ENCODE measurements around the gene ZNF536. TPM values are rescaled to one million over a fixed set of nuclear protein-coding genes. Genes with fewer than 3 reads are reported as not detected.

Gene ZNF536
- total and polyA plus RNA-seq, 2 of the 13 experiments (the other 11 are each of a cell fraction or from before 2014, with no cell fraction given), result not detected

- in situ Hi-C loops (cut with HindIII; ENCODE audit: extremely low pct_ligation_motif_present, low pct_unique_long_range_greater_than_20kb) (no loop called here), intact Hi-C loops (cut with micrococcal nuclease; ENCODE audit: unreplicated experiment) (no loop called here)
- no peak for DNase-seq (ENCODE audit: low spot score)
Measured at GRCh38 chr19:30545752-30546151, 173.6 kb downstream of the ZNF536 start.

More at GRCh38 chr19:30545752-30546151, 173.6 kb downstream of the ZNF536 start:
- BruUV-seq (replicated peaks), result no TSS peak
- Histone ChIP-seq H2AFZ (ENCODE audit: low read length) (no peak overlapping the region), H3K27ac (ENCODE audit: extremely low read length, insufficient read depth, low read length) (no peak overlapping the region), H3K4me2 (ENCODE audit: low read depth, low read length) (no peak overlapping the region), H3K4me3 (replicated peaks in 1 of 3; ENCODE audit: insufficient read depth in 1 of 3, low read depth in 2 of 3, low read length in 3 of 3) (no peak overlapping the region), H3K4me1 (ENCODE audit: insufficient read depth, low read length) (no peaks in the 10 kb centered on the region), H3K36me3 (replicated peaks in 1 of 2; ENCODE audit: control insufficient read depth in 1 of 2, insufficient read depth in 2 of 2, low read length in 2 of 2) (no peaks in the 10 kb centered on the region), H3K9me3 (ENCODE audit: low read length) (no peaks in the 10 kb centered on the region), H3K79me2 (ENCODE audit: insufficient read depth, low read length) (no peaks in the 10 kb centered on the region), H3K27me3 (ENCODE audit: control insufficient read depth in 1 of 2, insufficient read depth in 2 of 2, low read length in 2 of 2) (peaks cover 0 to 15% of the 10 kb centered on the region in 2 experiments; a peak in 2 of 5 replicates), H4K20me1 (ENCODE audit: insufficient read depth, low read length) (no peaks in the 10 kb centered on the region), H3K9ac (ENCODE audit: insufficient read depth, low read depth, low read length) (no peak overlapping the region)
- no peak for FAIRE-seq
- POLR2A ChIA-PET, result no interaction called here
- TF ChIP-seq SRSF4 (IDR thresholded peaks at IDR 0.05; ENCODE audit: low read depth, low read length, poor library complexity, severe bottlenecking) (no peak), HMGA1 (CRISPR knock-in tag; conservative IDR thresholded peaks at IDR 0.05) (no peak), ZNF235 (CRISPR knock-in tag; IDR thresholded peaks at IDR 0.05; ENCODE audit: borderline replicate concordance) (no peak), ZKSCAN8 (CRISPR knock-in tag; IDR thresholded peaks at IDR 0.05; ENCODE audit: borderline replicate concordance) (no peak), SMARCE1 (IDR thresholded peaks at IDR 0.05; ENCODE audit: borderline replicate concordance) (no peak), REPIN1 (CRISPR knock-in tag; IDR thresholded peaks at IDR 0.05; ENCODE audit: borderline replicate concordance, low read depth) (no peak), ATAD3A (CRISPR knock-in tag; IDR thresholded peaks at IDR 0.05) (no peak), CCAR2 (optimal IDR thresholded peaks at IDR 0.05; ENCODE audit: low read depth, low read length) (no peak)
- TF ChIP-seq, protein P1, sequence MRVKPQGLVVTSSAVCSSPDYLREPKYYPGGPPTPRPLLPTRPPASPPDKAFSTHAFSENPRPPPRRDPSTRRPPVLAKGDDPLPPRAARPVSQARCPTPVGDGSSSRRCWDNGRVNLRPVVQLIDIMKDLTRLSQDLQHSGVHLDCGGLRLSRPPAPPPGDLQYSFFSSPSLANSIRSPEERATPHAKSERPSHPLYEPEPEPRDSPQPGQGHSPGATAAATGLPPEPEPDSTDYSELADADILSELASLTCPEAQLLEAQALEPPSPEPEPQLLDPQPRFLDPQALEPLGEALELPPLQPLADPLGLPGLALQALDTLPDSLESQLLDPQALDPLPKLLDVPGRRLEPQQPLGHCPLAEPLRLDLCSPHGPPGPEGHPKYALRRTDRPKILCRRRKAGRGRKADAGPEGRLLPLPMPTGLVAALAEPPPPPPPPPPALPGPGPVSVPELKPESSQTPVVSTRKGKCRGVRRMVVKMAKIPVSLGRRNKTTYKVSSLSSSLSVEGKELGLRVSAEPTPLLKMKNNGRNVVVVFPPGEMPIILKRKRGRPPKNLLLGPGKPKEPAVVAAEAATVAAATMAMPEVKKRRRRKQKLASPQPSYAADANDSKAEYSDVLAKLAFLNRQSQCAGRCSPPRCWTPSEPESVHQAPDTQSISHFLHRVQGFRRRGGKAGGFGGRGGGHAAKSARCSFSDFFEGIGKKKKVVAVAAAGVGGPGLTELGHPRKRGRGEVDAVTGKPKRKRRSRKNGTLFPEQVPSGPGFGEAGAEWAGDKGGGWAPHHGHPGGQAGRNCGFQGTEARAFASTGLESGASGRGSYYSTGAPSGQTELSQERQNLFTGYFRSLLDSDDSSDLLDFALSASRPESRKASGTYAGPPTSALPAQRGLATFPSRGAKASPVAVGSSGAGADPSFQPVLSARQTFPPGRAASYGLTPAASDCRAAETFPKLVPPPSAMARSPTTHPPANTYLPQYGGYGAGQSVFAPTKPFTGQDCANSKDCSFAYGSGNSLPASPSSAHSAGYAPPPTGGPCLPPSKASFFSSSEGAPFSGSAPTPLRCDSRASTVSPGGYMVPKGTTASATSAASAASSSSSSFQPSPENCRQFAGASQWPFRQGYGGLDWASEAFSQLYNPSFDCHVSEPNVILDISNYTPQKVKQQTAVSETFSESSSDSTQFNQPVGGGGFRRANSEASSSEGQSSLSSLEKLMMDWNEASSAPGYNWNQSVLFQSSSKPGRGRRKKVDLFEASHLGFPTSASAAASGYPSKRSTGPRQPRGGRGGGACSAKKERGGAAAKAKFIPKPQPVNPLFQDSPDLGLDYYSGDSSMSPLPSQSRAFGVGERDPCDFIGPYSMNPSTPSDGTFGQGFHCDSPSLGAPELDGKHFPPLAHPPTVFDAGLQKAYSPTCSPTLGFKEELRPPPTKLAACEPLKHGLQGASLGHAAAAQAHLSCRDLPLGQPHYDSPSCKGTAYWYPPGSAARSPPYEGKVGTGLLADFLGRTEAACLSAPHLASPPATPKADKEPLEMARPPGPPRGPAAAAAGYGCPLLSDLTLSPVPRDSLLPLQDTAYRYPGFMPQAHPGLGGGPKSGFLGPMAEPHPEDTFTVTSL (CRISPR knock-in tag; IDR thresholded peaks at IDR 0.05; ENCODE audit: borderline replicate concordance), result no peak
- CTCF ChIA-PET (ENCODE audit: low intra/inter-chr PET ratio, low total read pairs), result no interaction called here
- 26% methylated on average over 5 of the region's 7 CpGs for WGBS (ENCODE audit: low lambda C conversion rate)
- ATAC-seq, result no peak
